Gastroesophageal sphincter (tissue), 4 donors: ENCODE data around the gene ZNF215. TPM values are rescaled to one million over a fixed set of nuclear protein-coding genes. Genes with fewer than 3 reads are reported as not detected.

Source experiments
- ATAC-seq: fragments of 150-250 bp; one replicate; pipeline ENCODE4 v1.9.1; 2016; ENCODE audit warnings: mild to moderate bottlenecking, moderate library complexity
- H3K27ac ChIP-seq, 4 donors: fragments of 200-600 bp; sonication (generic) in 3 of 4; 1 replicate in 3 of 4; 2 replicates in 1 of 4; pipeline ENCODE4 v1.5.1; 2016 to 2019
- H3K27me3 ChIP-seq: fragments of 200-600 bp; sonication (generic); one replicate; pipeline ENCODE4 v1.5.1; 2019
- H3K36me3 ChIP-seq, 2 donors: fragments of 200-600 bp; sonication (generic); one replicate each; pipeline ENCODE4 v1.5.1; 2019; ENCODE audit warnings: control low read depth in 1 of 2
- H3K4me1 ChIP-seq, 3 donors: fragments of 200-600 bp; sonication (generic); 1 replicate in 2 of 3; 2 replicates in 1 of 3; pipeline ENCODE4 v1.5.1; 2016 to 2019; ENCODE audit warnings: control low read depth in 2 of 3
- H3K4me3 ChIP-seq, 2 donors: fragments of 200-600 bp; sonication (generic); one replicate each; pipeline ENCODE4 v1.5.1; 2019; ENCODE audit warnings: mild to moderate bottlenecking in 1 of 2, moderate library complexity in 1 of 2
- H3K9me3 ChIP-seq, 3 donors: fragments of 200-600 bp; sonication (generic); one replicate each; pipeline ENCODE4 v1.5.1; 2017 to 2019; ENCODE audit warnings: control low read depth in 2 of 3
- CTCF ChIP-seq, 4 experiments: fragments of 200-600 bp in 2 of 4; fragments of 450-650 bp in 2 of 4; sonication (generic) in 1 of 4; IDR thresholded peaks; one replicate each; pipeline ENCODE4 v1.5.1; 2017 to 2019; ENCODE audit warnings: antibody characterized with exemption in 4 of 4, mild to moderate bottlenecking in 2 of 4, moderate library complexity in 2 of 4
- EP300 ChIP-seq: sonication (generic); formaldehyde crosslinking; IDR thresholded peaks from one replicate; pipeline ENCODE4 v1.6.1; 2017; ENCODE audit warnings: antibody characterized with exemption, mild to moderate bottlenecking
- POLR2A ChIP-seq, 2 donors: fragments of 450-650 bp; IDR thresholded peaks; one replicate each; pipeline ENCODE4 v1.6.1; 2017; ENCODE audit warnings: antibody characterized with exemption in 2 of 2, mild to moderate bottlenecking in 2 of 2, moderate library complexity in 1 of 2
- POLR2AphosphoS5 ChIP-seq: sonication (generic); formaldehyde crosslinking; IDR thresholded peaks from one replicate; pipeline ENCODE4 v1.6.1; 2017; ENCODE audit warnings: antibody characterized with exemption
- WGBS, 2 donors: methylation state at CpG; one replicate each; pipeline ENCODE4 v1.1.5; 2018; ENCODE audit warnings: low coverage in 1 of 2; 5-methylcytosine and 5-hydroxymethylcytosine counted together
- total RNA-seq, 4 donors: library from RNA; depleted of rRNA; stranded (reverse); fragments of >200 nt; gene quantifications; one replicate each; pipeline ENCODE4 v1.1.0, GENCODE V29; 2016

Gene ZNF215
- total RNA-seq, 4 donors from 2014 or later, result 0.20 to 0.54 (median 0.36) TPM

DNA sequence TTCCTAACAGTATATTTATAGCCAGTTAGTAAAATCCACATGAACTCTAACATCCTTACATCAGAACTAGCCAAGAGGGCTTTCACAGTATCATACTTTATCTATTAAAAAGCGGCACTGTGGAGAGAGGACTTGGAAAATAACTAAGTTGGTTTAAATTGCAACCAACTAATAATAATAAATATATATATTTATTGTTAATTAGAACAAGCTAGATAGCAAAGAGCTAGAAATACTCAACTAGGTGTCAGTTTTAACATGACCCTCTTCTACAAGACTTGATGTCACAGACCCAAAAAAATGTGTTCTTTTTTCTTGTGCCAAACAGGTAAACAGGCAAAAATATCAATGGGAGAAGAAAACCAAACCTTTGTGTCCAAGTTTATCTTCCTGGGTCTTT lies 5.5 kb upstream of the ZNF215 start, which contains the start of gene OR2D3:
Gene OR2D3 (plus strand): TSS at position 301 of the 400 bp plus-strand sequence. CDS start 0 bp downstream, at position 301.
- 94 to 100% methylated on average over 1 of the region's 1 CpG for WGBS, 2 donors
- Histone ChIP-seq H3K27ac (no peak within 1 kb of the TSS), H3K27me3 (no peaks in the 10 kb centered on the region), H3K4me1 (no peaks in the 10 kb centered on the region), H3K9me3 (no peaks in the 10 kb centered on the region), H3K36me3 (no peaks in the 10 kb centered on the region), H3K4me3 (no peak within 1 kb of the TSS)
- TF ChIP-seq EP300, result no peak
- TF ChIP-seq POLR2AphosphoS5, result no peak
- TF ChIP-seq CTCF (IDR thresholded peaks at IDR 0.05), result no peak
- TF ChIP-seq POLR2A (IDR thresholded peaks at IDR 0.05), result no peak
- ATAC-seq, result no peak

- no peaks in the 10 kb centered on the region for H3K9me3 ChIP-seq
- ATAC-seq, result no peak
These were observed 1.1 kb upstream of the ZNF215 start for GRCh38 chr11:6925007-6925577.

GRCh38 chr11:6925636-6926207 lies 504 bp upstream of the ZNF215 start:
- H3K27ac ChIP-seq, result no peak overlapping the region

More at GRCh38 chr11:6925007-6925577, 1.1 kb upstream of the ZNF215 start:
- TF ChIP-seq EP300, result no peak
- peaks cover 20% of the 10 kb centered on the region for H3K27me3 ChIP-seq
- H3K4me3 ChIP-seq, result no peak overlapping the region
- no peak overlapping the region for H3K27ac ChIP-seq
- H3K36me3 ChIP-seq, result no peaks in the 10 kb centered on the region
- peaks cover 0 to 13% (median 6%) of the 10 kb centered on the region in 3 donors for H3K4me1 ChIP-seq

DNA sequence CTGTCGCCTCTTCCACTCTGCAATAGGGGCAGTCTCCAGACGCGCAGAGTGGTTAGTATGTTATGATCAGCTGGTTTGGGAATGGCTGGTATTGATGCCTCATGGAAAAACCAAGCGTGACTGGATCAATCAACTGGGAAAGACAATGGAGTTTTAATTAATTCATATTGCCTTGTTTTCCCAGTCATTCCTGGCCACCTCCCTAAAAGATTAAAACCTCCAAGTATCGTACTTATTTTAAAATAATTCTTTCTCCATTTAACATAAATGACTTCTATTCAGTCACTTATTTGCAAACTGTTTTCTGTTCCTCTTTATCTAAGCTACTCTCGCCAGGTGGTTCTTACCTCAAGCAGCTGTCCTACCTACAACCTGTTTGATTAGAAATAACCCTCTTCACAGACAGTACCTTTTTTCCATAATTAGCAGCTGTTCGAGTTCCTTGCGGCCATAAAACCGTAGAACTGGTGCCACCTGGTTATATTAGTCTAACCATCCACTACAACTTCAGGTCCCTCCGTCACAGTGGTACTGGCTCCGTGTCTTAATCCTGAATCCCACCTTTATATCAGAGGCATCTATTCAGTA lies 898 bp downstream of the ZNF215 start:
- H3K4me1 ChIP-seq, result peaks cover 0 to 13% (median 6%) of the 10 kb centered on the region in 3 donors
- H3K36me3 ChIP-seq, result no peaks in the 10 kb centered on the region
- no peak for ATAC-seq
- H3K9me3 ChIP-seq, result no peaks in the 10 kb centered on the region
- peak overlapping the region; percentile 39 to 52 for H3K4me3 ChIP-seq
- H3K27ac ChIP-seq, result peak overlapping the region in 1 of 4 donors; percentile 64
- WGBS, 2 donors, result 9 to 11% methylated on average over 7 to 11 of the region's 11 CpGs
- peaks cover 32% of the 10 kb centered on the region for H3K27me3 ChIP-seq
- TF ChIP-seq POLR2AphosphoS5, result no peak
- no peak for TF ChIP-seq EP300
- TF ChIP-seq CTCF (IDR thresholded peaks at IDR 0.05), result no peak
- TF ChIP-seq POLR2A (IDR thresholded peaks at IDR 0.05), result no peak

More at GRCh38 chr11:6925636-6926207, 504 bp upstream of the ZNF215 start:
- H3K4me3 ChIP-seq, result peak overlapping the region in 1 of 2 donors; percentile 52
- no peaks in the 10 kb centered on the region for H3K36me3 ChIP-seq
- TF ChIP-seq CTCF (IDR thresholded peaks at IDR 0.05) (no peak), EP300 (no peak), POLR2AphosphoS5 (no peak), POLR2A (IDR thresholded peaks at IDR 0.05) (no peak)
- peaks cover 24% of the 10 kb centered on the region for H3K27me3 ChIP-seq
- no peaks in the 10 kb centered on the region for H3K9me3 ChIP-seq
- 59 to 67% methylated on average over 2 of the region's 2 CpGs for WGBS, 2 donors
- ATAC-seq, result peak; percentile 13
- peaks cover 0 to 13% (median 6%) of the 10 kb centered on the region in 3 donors for H3K4me1 ChIP-seq

DNA sequence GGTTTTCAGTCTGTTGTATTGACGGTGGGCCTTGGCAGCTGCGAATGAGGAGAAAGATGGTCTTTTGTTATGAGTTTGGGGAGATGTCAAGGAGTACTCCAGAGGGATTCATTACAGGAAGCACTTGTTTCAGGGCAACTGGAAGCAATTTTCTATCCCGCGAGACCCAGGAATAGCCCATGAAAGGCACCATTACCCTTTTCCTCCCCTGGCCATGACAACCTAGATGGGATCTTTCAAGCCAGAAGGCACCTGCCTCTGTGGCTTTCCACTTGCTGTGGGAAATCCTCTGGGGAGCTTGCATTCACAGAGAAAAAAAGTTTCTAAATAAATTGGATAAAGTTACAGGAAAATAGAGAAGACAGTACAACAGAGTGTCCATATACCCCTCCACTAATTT lies 2.7 kb downstream of the ZNF215 start:
- TF ChIP-seq CTCF (IDR thresholded peaks at IDR 0.05) (no peak), POLR2AphosphoS5 (no peak), EP300 (no peak), POLR2A (IDR thresholded peaks at IDR 0.05) (no peak)
- Histone ChIP-seq H3K4me3 (no peak overlapping the region), H3K9me3 (no peaks in the 10 kb centered on the region), H3K27me3 (peaks cover 32% of the 10 kb centered on the region), H3K36me3 (no peaks in the 10 kb centered on the region), H3K4me1 (peaks cover 0 to 13% (median 6%) of the 10 kb centered on the region in 3 donors), H3K27ac (no peak overlapping the region)
- no peak for ATAC-seq
- 50 to 80% methylated on average over 1 to 2 of the region's 4 CpGs for WGBS, 2 donors
